ENCODE data around the gene SNHG17. TPM values are rescaled to one million over a fixed set of nuclear protein-coding genes. Genes with fewer than 3 reads are reported as not detected.
"Not testable (repeated sequence)": the region's sequence is repeated elsewhere in the genome, so short reads cannot be mapped to it uniquely, and the experiment has no call there.

The SNHG17 gene
- total RNA-seq, 2 experiments from 2014 or later, result 55.4 to 55.6 TPM

- Mint-ChIP-seq H3K27me3 (peaks cover 10% of the 10 kb centered on the region), H3K4me3 (no peak overlapping the region), H3K9me3 (no peaks in the 10 kb centered on the region), H3K4me1 (ENCODE audit: low read depth) (no peaks in the 10 kb centered on the region), H3K27ac (no peak overlapping the region), H3K36me3 (no peaks in the 10 kb centered on the region)
- intact Hi-C loops (cut with micrococcal nuclease), result no loop called here
- POLR2A ChIA-PET, result no interaction called here
- DNase-seq, result no peak
- CTCF ChIA-PET, result interaction anchor here (0.6 kb wide), 1 partner anchor 866 kb away, joined by 3 read pairs; no protein-coding TSS in a partner anchor
Observed at GRCh38 chr20:38387953-38388352, 47.2 kb downstream of the SNHG17 start.

GRCh38 chr20:38386851-38387250 is 48.3 kb downstream of the SNHG17 start:
- H3K9me3 Mint-ChIP-seq, result no peaks in the 10 kb centered on the region
- intact Hi-C loops (cut with micrococcal nuclease), result no loop called here
- no peak overlapping the region for H3K4me3 Mint-ChIP-seq
- no peaks in the 10 kb centered on the region for H3K36me3 Mint-ChIP-seq
- DNase-seq, result no peak
- CTCF ChIA-PET, result no interaction called here
- H3K4me1 Mint-ChIP-seq (ENCODE audit: low read depth), result no peaks in the 10 kb centered on the region
- peaks cover 10% of the 10 kb centered on the region for H3K27me3 Mint-ChIP-seq
- POLR2A ChIA-PET, result no interaction called here
- no peak overlapping the region for H3K27ac Mint-ChIP-seq

- intact Hi-C loops (cut with micrococcal nuclease), result no loop called here
- CTCF ChIA-PET, result no interaction called here
- H3K27me3 Mint-ChIP-seq, result peaks cover 10% of the 10 kb centered on the region
Observed at GRCh38 chr20:38386004-38386403, 49.1 kb downstream of the SNHG17 start.

GRCh38 chr20:38383147-38383546 is 52.0 kb downstream of the SNHG17 start:
- H3K27ac Mint-ChIP-seq, result no peak overlapping the region
- intact Hi-C loops (cut with micrococcal nuclease), result no loop called here
- no peak overlapping the region for H3K4me3 Mint-ChIP-seq
- peaks cover 10% of the 10 kb centered on the region for H3K27me3 Mint-ChIP-seq
- no peak for DNase-seq
- H3K9me3 Mint-ChIP-seq, result no peaks in the 10 kb centered on the region
- H3K4me1 Mint-ChIP-seq (ENCODE audit: low read depth), result no peaks in the 10 kb centered on the region
- H3K36me3 Mint-ChIP-seq, result no peaks in the 10 kb centered on the region
- CTCF ChIA-PET, result no interaction called here
- POLR2A ChIA-PET, result no interaction called here

More at GRCh38 chr20:38386004-38386403, 49.1 kb downstream of the SNHG17 start:
- Mint-ChIP-seq H3K4me3 (no peak overlapping the region), H3K36me3 (no peaks in the 10 kb centered on the region), H3K9me3 (no peaks in the 10 kb centered on the region), H3K4me1 (ENCODE audit: low read depth) (no peaks in the 10 kb centered on the region), H3K27ac (no peak overlapping the region)
- POLR2A ChIA-PET, result no interaction called here
- DNase-seq, result no peak

GRCh38 chr20:38377838-38378237 is 57.3 kb downstream of the SNHG17 start:
- POLR2A ChIA-PET; CTCF ChIA-PET; H3K4me3 Mint-ChIP-seq; intact Hi-C loops (cut with micrococcal nuclease); H3K36me3 Mint-ChIP-seq; H3K27ac Mint-ChIP-seq; H3K9me3 Mint-ChIP-seq; H3K27me3 Mint-ChIP-seq; DNase-seq; H3K4me1 Mint-ChIP-seq (ENCODE audit: low read depth): not testable (repeated sequence)

GRCh38 chr20:38377039-38377685 is 58.0 kb downstream of the SNHG17 start:
- no peaks in the 10 kb centered on the region for H3K36me3 Mint-ChIP-seq
- peaks cover 5% of the 10 kb centered on the region for H3K27me3 Mint-ChIP-seq
- ChIA-PET POLR2A (no interaction called here), CTCF (interaction anchor here (1.2 kb wide), 1 partner anchor 19 kb away, joined by 3 read pairs; no protein-coding TSS in a partner anchor)
- DNase-seq, result no peak
- intact Hi-C loops (cut with micrococcal nuclease), result no loop called here
- no peak overlapping the region for H3K4me3 Mint-ChIP-seq
- no peak overlapping the region for H3K27ac Mint-ChIP-seq
- no peaks in the 10 kb centered on the region for H3K4me1 Mint-ChIP-seq (ENCODE audit: low read depth)
- no peaks in the 10 kb centered on the region for H3K9me3 Mint-ChIP-seq

- ChIA-PET CTCF (no interaction called here), POLR2A (interaction anchor here (0.6 kb wide), 1 partner anchor 360 kb away, joined by 3 read pairs; no protein-coding TSS in a partner anchor)
- peaks cover 5% of the 10 kb centered on the region for H3K27me3 Mint-ChIP-seq
- H3K9me3 Mint-ChIP-seq, result no peaks in the 10 kb centered on the region
- H3K4me1 Mint-ChIP-seq (ENCODE audit: low read depth), result no peaks in the 10 kb centered on the region
- H3K36me3 Mint-ChIP-seq, result no peaks in the 10 kb centered on the region
- DNase-seq, result no peak
- H3K27ac Mint-ChIP-seq, result no peak overlapping the region
- intact Hi-C loops (cut with micrococcal nuclease), result no loop called here
- H3K4me3 Mint-ChIP-seq, result no peak overlapping the region
Observed at GRCh38 chr20:38373898-38374297, 61.2 kb downstream of the SNHG17 start.

- no peaks in the 10 kb centered on the region for H3K9me3 Mint-ChIP-seq
- CTCF ChIA-PET, result interaction anchor here (2.3 kb wide), 1 partner anchor 17 kb away, joined by 6 read pairs; no protein-coding TSS in a partner anchor
- no peak for DNase-seq
- H3K4me3 Mint-ChIP-seq, result no peak overlapping the region
- H3K4me1 Mint-ChIP-seq (ENCODE audit: low read depth), result no peaks in the 10 kb centered on the region
- intact Hi-C loops (cut with micrococcal nuclease), result no loop called here
- H3K27ac Mint-ChIP-seq, result no peak overlapping the region
- peaks cover 5% of the 10 kb centered on the region for H3K27me3 Mint-ChIP-seq
- H3K36me3 Mint-ChIP-seq, result no peaks in the 10 kb centered on the region
- POLR2A ChIA-PET, result no interaction called here
Observed at GRCh38 chr20:38373231-38373867, 61.8 kb downstream of the SNHG17 start.

GRCh38 chr20:38372806-38373205 is 62.3 kb downstream of the SNHG17 start:
- ChIA-PET CTCF (interaction anchor here (2.3 kb wide), 1 partner anchor 16 kb away, joined by 6 read pairs; no protein-coding TSS in a partner anchor), POLR2A (no interaction called here)
- no peak overlapping the region for H3K27ac Mint-ChIP-seq
- no peak overlapping the region for H3K4me3 Mint-ChIP-seq
- no peak for DNase-seq
- no peaks in the 10 kb centered on the region for H3K4me1 Mint-ChIP-seq (ENCODE audit: low read depth)
- H3K9me3 Mint-ChIP-seq, result no peaks in the 10 kb centered on the region
- no peaks in the 10 kb centered on the region for H3K36me3 Mint-ChIP-seq
- intact Hi-C loops (cut with micrococcal nuclease), result no loop called here
- peaks cover 5% of the 10 kb centered on the region for H3K27me3 Mint-ChIP-seq

Other genes starting within 250 kb of the SNHG17 start
- not detected for gene KIAA1755, start 174.6 kb downstream of the SNHG17 start, total RNA-seq
- not detected for gene BPI, start 131.2 kb downstream of the SNHG17 start, total RNA-seq
- not detected for gene LBP, start 88.8 kb downstream of the SNHG17 start, total RNA-seq
- 10 to 100 TPM; 25.7 to 25.8 TPM for gene RALGAPB, start 37.5 kb upstream of the SNHG17 start, total RNA-seq
- gene ADIG, start 145.9 kb upstream of the SNHG17 start, total RNA-seq, result not detected
- gene ARHGAP40, start 166.5 kb upstream of the SNHG17 start, total RNA-seq, result not detected

Measured in activated CD4-positive, alpha-beta memory T cell treated with anti-CD3 and anti-CD28 coated beads for 36 hours (primary cell).